Fibroblast of lung (primary cell): Measurements from ENCODE around the gene RERE. TPM values are rescaled to one million over a fixed set of nuclear protein-coding genes. Genes with fewer than 3 reads are reported as not detected.

Experiments
- DNase-seq, 2 donors: peaks; one replicate each; pipeline versions ENCODE4 v3.0.0 to v3.0.0-alpha.2; 2010; ENCODE audit warnings: low read depth in 2 of 2
- H2AFZ ChIP-seq: 2 replicates; pipeline ENCODE4 v1.5.1; 2012; ENCODE audit warnings: low read length, control low read depth, inconsistent platforms
- H3K27ac ChIP-seq: 2 replicates; pipeline ENCODE4 v1.5.1; 2011; ENCODE audit warnings: low read length, control low read depth; ENCODE audit not compliant: insufficient read depth
- H3K27me3 ChIP-seq: 2 replicates; pipeline ENCODE4 v1.5.1; 2011; ENCODE audit warnings: mild to moderate bottlenecking, low read length; ENCODE audit not compliant: control insufficient read depth, insufficient read depth
- H3K36me3 ChIP-seq: 2 replicates; pipeline ENCODE4 v1.5.1; 2011; ENCODE audit warnings: low read length; ENCODE audit not compliant: control insufficient read depth, insufficient read depth
- H3K4me1 ChIP-seq: 2 replicates; pipeline ENCODE4 v1.5.1; 2011; ENCODE audit warnings: low read length; ENCODE audit not compliant: control insufficient read depth, insufficient read depth; ENCODE audit errors: extremely low read depth
- H3K4me2 ChIP-seq: 2 replicates; pipeline ENCODE4 v1.5.1; 2011; ENCODE audit warnings: low read length, control low read depth; ENCODE audit not compliant: insufficient read depth; ENCODE audit errors: extremely low read depth
- H3K4me3 ChIP-seq, 4 experiments: fragments of 200-600 bp in 1 of 4; sonication (generic) in 1 of 4; replicated peaks in 1 of 4; 2 replicates each; pipeline ENCODE4 v1.5.1; 2011 to 2016; ENCODE audit warnings: low read length in 4 of 4, low read depth in 3 of 4, mild to moderate bottlenecking in 3 of 4, control low read depth in 2 of 4, inconsistent platforms in 1 of 4, mixed read lengths in 1 of 4; ENCODE audit not compliant: insufficient read depth in 1 of 4; ENCODE audit errors: control extremely low read depth in 1 of 4
- H3K79me2 ChIP-seq: 2 replicates; pipeline ENCODE4 v1.5.1; 2012; ENCODE audit warnings: mild to moderate bottlenecking, low read length, inconsistent platforms; ENCODE audit not compliant: control insufficient read depth, insufficient read depth
- H3K9ac ChIP-seq: 2 replicates; pipeline ENCODE4 v1.5.1; 2011; ENCODE audit warnings: mild to moderate bottlenecking, low read length, control low read depth; ENCODE audit not compliant: insufficient read depth
- H3K9me3 ChIP-seq: 2 replicates; pipeline ENCODE4 v1.5.1; 2012; ENCODE audit warnings: low read depth, low read length; ENCODE audit not compliant: control insufficient read depth, insufficient read depth
- H4K20me1 ChIP-seq: 2 replicates; pipeline ENCODE4 v1.5.1; 2011; ENCODE audit warnings: low read length; ENCODE audit not compliant: control insufficient read depth, insufficient read depth; ENCODE audit errors: extremely low read depth
- CTCF ChIP-seq, 2 donors: IDR thresholded peaks in 1 of 2; conservative IDR thresholded peaks in 1 of 2; 1 replicate in 1 of 2; 2 replicates in 1 of 2; pipeline ENCODE4 v1.5.1; 2011 to 2012; ENCODE audit warnings: low read length in 2 of 2, control low read depth in 1 of 2, inconsistent platforms in 1 of 2, low read depth in 1 of 2, mild to moderate bottlenecking in 1 of 2
- EZH2 ChIP-seq: IDR thresholded peaks from 2 replicates; pipeline ENCODE4 v1.5.1; 2012; ENCODE audit warnings: low read length, control low read depth, mild to moderate bottlenecking; ENCODE audit errors: missing control alignments
- polyA plus RNA-seq, 2 donors: library from polyadenylated mRNA; depleted of rRNA in 1 of 2; stranded (reverse) in 1 of 2; unstranded in 1 of 2; fragments of >200 nt; gene quantifications; 2 replicates each; pipeline ENCODE4 v1.2.1, GENCODE V29; 2011 to 2012; ENCODE audit warnings: missing spikeins in 1 of 2
- total RNA-seq: library from RNA; depleted of rRNA; stranded (reverse); fragments of >200 nt; gene quantifications from 2 replicates; pipeline ENCODE4 v1.2.1, GENCODE V29; 2014

The RERE gene
- total and polyA plus RNA-seq, 2 donors (not counting 1 experiment from before 2014, with no cell fraction given), result 3.7 to 51.0 TPM

DNA sequence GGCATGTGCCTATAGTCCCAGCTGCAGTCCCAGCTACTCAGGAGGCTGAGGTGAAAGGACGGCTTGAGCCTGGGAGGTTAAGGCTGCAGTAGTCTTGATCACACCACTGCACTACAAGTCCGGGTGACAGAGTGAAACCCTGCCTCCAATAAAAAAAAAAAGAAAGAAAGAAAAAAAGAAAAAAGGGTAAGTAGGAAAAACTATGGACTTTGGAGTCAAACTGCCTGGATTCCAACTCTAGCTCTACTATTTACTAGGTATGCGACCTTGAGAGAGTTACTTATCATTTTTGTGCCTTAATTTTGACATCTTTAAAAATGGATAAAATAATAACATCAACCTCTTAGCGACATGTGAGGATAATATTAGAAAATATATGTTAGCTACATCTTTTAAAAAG is 348.7 kb downstream of the RERE start:
- Histone ChIP-seq H3K4me2 (no peak overlapping the region), H3K27me3 (no peaks in the 10 kb centered on the region), H3K4me3 (no peak overlapping the region), H3K9me3 (no peaks in the 10 kb centered on the region), H3K79me2 (no peaks in the 10 kb centered on the region), H4K20me1 (no peaks in the 10 kb centered on the region), H2AFZ (no peak overlapping the region), H3K36me3 (no peaks in the 10 kb centered on the region), H3K9ac (no peak overlapping the region), H3K4me1 (peaks cover 18% of the 10 kb centered on the region), H3K27ac (no peak overlapping the region)
- TF ChIP-seq EZH2, result no peak
- TF ChIP-seq CTCF (conservative IDR thresholded peaks at IDR 0.05 in 1 of 2, IDR thresholded peaks at IDR 0.05 in 1 of 2; ENCODE audit: low read depth in 1 of 2, low read length in 2 of 2), result no peak
- DNase-seq, result no peak

DNA sequence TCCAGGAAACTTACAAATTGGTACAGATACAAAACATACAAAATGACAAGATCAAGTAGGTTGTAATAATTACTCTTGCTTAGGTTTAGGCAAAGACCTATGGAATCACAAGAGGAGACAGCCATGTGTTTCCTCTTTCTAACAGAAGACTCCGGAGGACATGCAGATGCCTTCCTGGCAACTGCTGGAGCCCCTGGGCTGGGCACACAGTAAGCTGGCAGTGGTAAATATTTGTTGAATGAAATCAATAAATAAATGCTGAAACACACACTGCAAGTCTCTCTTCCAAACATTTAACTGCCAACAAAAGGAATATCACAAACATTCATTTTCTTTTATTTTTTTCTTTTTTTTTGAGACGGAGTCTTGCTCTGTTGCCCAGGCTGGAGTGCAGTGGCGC is 350.1 kb downstream of the RERE start:
- no peak overlapping the region for H3K27ac ChIP-seq
- H2AFZ ChIP-seq, result no peak overlapping the region
- H3K9me3 ChIP-seq, result no peaks in the 10 kb centered on the region
- no peak for DNase-seq
- H3K4me3 ChIP-seq, result no peak overlapping the region
- peaks cover 20% of the 10 kb centered on the region for H3K4me1 ChIP-seq
- no peaks in the 10 kb centered on the region for H3K27me3 ChIP-seq
- H3K36me3 ChIP-seq, result no peaks in the 10 kb centered on the region
- H3K9ac ChIP-seq, result no peak overlapping the region
- H3K79me2 ChIP-seq, result no peaks in the 10 kb centered on the region
- TF ChIP-seq EZH2 (no peak), CTCF (conservative IDR thresholded peaks at IDR 0.05 in 1 of 2, IDR thresholded peaks at IDR 0.05 in 1 of 2; ENCODE audit: low read depth in 1 of 2, low read length in 2 of 2) (no peak)
- H3K4me2 ChIP-seq, result no peak overlapping the region
- H4K20me1 ChIP-seq, result no peaks in the 10 kb centered on the region

- H3K9me3 ChIP-seq, result no peaks in the 10 kb centered on the region
- DNase-seq, result no peak
- no peak for TF ChIP-seq EZH2
- TF ChIP-seq CTCF (conservative IDR thresholded peaks at IDR 0.05 in 1 of 2, IDR thresholded peaks at IDR 0.05 in 1 of 2; ENCODE audit: low read depth in 1 of 2, low read length in 2 of 2), result no peak
- H3K4me1 ChIP-seq, result peaks cover 21% of the 10 kb centered on the region
- H2AFZ ChIP-seq, result peak overlapping the region; percentile 31
- H3K27ac ChIP-seq, result no peak overlapping the region
- peak overlapping the region; percentile 35 for H3K4me2 ChIP-seq
- no peaks in the 10 kb centered on the region for H3K79me2 ChIP-seq
- no peaks in the 10 kb centered on the region for H4K20me1 ChIP-seq
- H3K9ac ChIP-seq, result no peak overlapping the region
- H3K36me3 ChIP-seq, result no peaks in the 10 kb centered on the region
- H3K27me3 ChIP-seq, result no peaks in the 10 kb centered on the region
- H3K4me3 ChIP-seq, result no peak overlapping the region
These were observed 351.7 kb downstream of the RERE start for GRCh38 chr1:8465692-8466091.
